K562 (cell line): ENCODE measurements around the gene PACS2. TPM values are rescaled to one million over a fixed set of nuclear protein-coding genes. Genes with fewer than 3 reads are reported as not detected.
A peak's percentile ranks its signal among the peaks of the same experiment; 100 is the strongest.

Experiments
- ATAC-seq: fragments of 200-7000 bp; cut with Tn5 transposase; 3 replicates; pipeline ENCODE4 v1.9.1; 2020; ENCODE audit warnings: moderate library complexity
- BruUV-seq: library from RNA; stranded (reverse); fragments of 400-500 nt; replicated peaks from 2 replicates; lab custom pipeline; 2021; lab: Mats Ljungman, UMichigan
- CTCF ChIA-PET: fragments of 300-600 bp; formaldehyde crosslinking; extraction: SDS; loops from one replicate; lab custom pipeline; 2021; ENCODE audit warnings: low intra/inter-chr PET ratio; lab: Yijun Ruan, JAX
- POLR2A ChIA-PET: fragments of 300-600, 350-650 bp; sonication (Branson Sonifier 250); formaldehyde crosslinking; extraction: SDS; loops from one replicate; lab custom pipeline; 2021; ENCODE audit warnings: antibody characterized with exemption, inconsistent platforms; lab: Yijun Ruan, JAX
- DNase-seq, 4 experiments: peaks; one replicate each; pipeline versions ENCODE4 v3.0.0 to v3.0.0-alpha.2; 2011 to 2018; ENCODE audit warnings: low spot score in 3 of 4, mixed read lengths in 3 of 4; ENCODE audit errors: extremely low read depth in 1 of 4
- FAIRE-seq: peaks from 2 replicates; lab custom pipeline; 2011; peaks lifted over from hg19 to GRCh38; lab: Jason Lieb, UNC
- H2AFZ ChIP-seq: 2 replicates; pipeline ENCODE4 v1.6.0; 2011; ENCODE audit warnings: low read depth, low read length, control low read depth, inconsistent platforms
- H3K27ac ChIP-seq: fragments of 200-600 bp; 3 replicates; pipeline ENCODE4 v1.8.0; 2011; ENCODE audit warnings: low read depth, mild to moderate bottlenecking, control low read depth, inconsistent platforms, low read length, moderate library complexity, mixed read lengths; ENCODE audit errors: extremely low read depth
- H3K27me3 ChIP-seq, 2 experiments: fragments of 300-600 bp in 1 of 2; 2 replicates in 1 of 2; 3 replicates in 1 of 2; pipeline versions ENCODE4 v1.6.0 to v1.8.0; 2011; ENCODE audit warnings: inconsistent platforms in 2 of 2, low read length in 2 of 2, mild to moderate bottlenecking in 1 of 2, mixed read lengths in 1 of 2, moderate library complexity in 1 of 2; ENCODE audit not compliant: control insufficient read depth in 2 of 2, insufficient read depth in 2 of 2
- H3K36me3 ChIP-seq: fragments of 300-600 bp; 3 replicates; pipeline ENCODE4 v1.8.0; 2011; ENCODE audit warnings: mild to moderate bottlenecking, low read length, inconsistent platforms; ENCODE audit not compliant: control insufficient read depth, insufficient read depth
- H3K4me1 ChIP-seq, 2 experiments: fragments of 200-600 bp in 1 of 2; replicated peaks in 1 of 2; 2 replicates in 1 of 2; 3 replicates in 1 of 2; pipeline versions ENCODE4 v1.5.1 to v1.8.0; 2011; ENCODE audit warnings: inconsistent platforms in 2 of 2, low read length in 2 of 2, mild to moderate bottlenecking in 1 of 2, mixed read lengths in 1 of 2, moderate library complexity in 1 of 2; ENCODE audit not compliant: control insufficient read depth in 2 of 2, insufficient read depth in 2 of 2
- H3K4me2 ChIP-seq: 2 replicates; pipeline ENCODE4 v1.6.1; 2011; ENCODE audit warnings: low read length, control low read depth, inconsistent platforms, mixed read lengths; ENCODE audit not compliant: insufficient read depth
- H3K4me3 ChIP-seq: fragments of 200-600 bp; sonication (generic), shearing (Covaris generic); 2 replicates; pipeline ENCODE4 v1.5.1; 2016; ENCODE audit warnings: control low read depth, inconsistent platforms
- H3K79me2 ChIP-seq: fragments of 200-600 bp; 3 replicates; pipeline ENCODE4 v1.8.0; 2011; ENCODE audit warnings: low read length, inconsistent platforms; ENCODE audit not compliant: control insufficient read depth, insufficient read depth
- H3K9ac ChIP-seq, 2 experiments: 2 replicates each; pipeline versions ENCODE4 v1.6.0 to v1.6.1; 2011; ENCODE audit warnings: low read depth in 2 of 2, low read length in 2 of 2, control low read depth in 1 of 2, inconsistent platforms in 1 of 2, mild to moderate bottlenecking in 1 of 2, mixed read lengths in 1 of 2; ENCODE audit not compliant: insufficient read depth in 1 of 2
- H3K9me1 ChIP-seq: one replicate; pipeline ENCODE4 v1.6.0; 2011; ENCODE audit warnings: inconsistent platforms, mild to moderate bottlenecking, low read length, moderate library complexity; ENCODE audit not compliant: control insufficient read depth, insufficient read depth
- H3K9me3 ChIP-seq: replicated peaks from 2 replicates; pipeline ENCODE4 v1.5.1; 2011; ENCODE audit warnings: low read depth, low read length, inconsistent platforms; ENCODE audit not compliant: control insufficient read depth, insufficient read depth
- H4K20me1 ChIP-seq: replicated peaks from 2 replicates; pipeline ENCODE4 v1.6.1; 2011; ENCODE audit warnings: low read length, inconsistent platforms, mixed read lengths; ENCODE audit not compliant: control insufficient read depth, insufficient read depth
- CTCF ChIP-seq, 3 experiments: IDR thresholded peaks in 2 of 3; conservative IDR thresholded peaks in 1 of 3; 2 replicates each; pipeline ENCODE4 v1.5.1; 2011 to 2012; ENCODE audit warnings: low read length in 3 of 3, mild to moderate bottlenecking in 3 of 3, control low read depth in 2 of 3, improper control_type of control experiment in 1 of 3, inconsistent platforms in 1 of 3, low read depth in 1 of 3, mixed read lengths in 1 of 3, moderate library complexity in 1 of 3; ENCODE audit not compliant: insufficient read depth in 2 of 3
- MBD2 ChIP-seq: sonication (generic); IDR thresholded peaks from 2 replicates; pipeline ENCODE4 v1.6.1; 2016; ENCODE audit warnings: low read depth, borderline replicate concordance
- NCOA1 ChIP-seq: fragments of 450-650 bp; IDR thresholded peaks from 2 replicates; pipeline ENCODE4 v1.6.1; 2016; ENCODE audit warnings: low read depth
- WGBS: fragments of 100-300 bp; shearing (Covaris generic); methylation state at CpG from one replicate; pipeline ENCODE4 v1.1.6; 2016; ENCODE audit warnings: low coverage, mixed read lengths; ENCODE audit not compliant: insufficient coverage; ENCODE audit errors: missing lambda C conversion rate; 5-methylcytosine and 5-hydroxymethylcytosine counted together
- in situ Hi-C: fragments of 300-500 bp; cut with MboI; formaldehyde crosslinking; loops from 4 replicates; pipeline ENCODE4 v1.15.0; 2018; ENCODE audit warnings: inconsistent platforms, mixed read lengths
- intact Hi-C: fragments of 100-400 bp; cut with micrococcal nuclease; formaldehyde crosslinking; loops from 2 replicates; pipeline ENCODE4 v1.14.2; 2022
- polyA plus RNA-seq, 8 experiments: library from polyadenylated mRNA; depleted of rRNA in 4 of 8; stranded (reverse) in 5 of 8; unstranded in 3 of 8; fragments of >200 nt; fragmentation: Nextera tagmentation in 2 of 8; fragmentation: Illumina TruSeq in 1 of 8; extraction: Ambion mirVana in 2 of 8; extraction: Trizol in 1 of 8; gene quantifications; 2 replicates each; pipeline versions ENCODE4 v1.2.1 to v1.2.3, GENCODE V29; 2011 to 2014; ENCODE audit warnings: inconsistent platforms in 1 of 8, missing spikeins in 1 of 8
- total RNA-seq, 7 experiments: library from RNA; depleted of rRNA in 6 of 7; stranded (reverse); fragments of >200 nt in 6 of 7; fragmentation: Illumina TruSeq in 2 of 7; extraction: Trizol in 2 of 7; gene quantifications; 2 replicates each; pipeline versions ENCODE4 v1.2.1 to v1.2.3, GENCODE V29; 2011 to 2021; ENCODE audit warnings: low replicate concordance in 1 of 7
- TF ChIP-seq, protein P1 (sequence below): sonication (generic); formaldehyde crosslinking; IDR thresholded peaks from 2 replicates; pipeline ENCODE4 v1.8.0; 2022; ENCODE audit warnings: mild to moderate bottlenecking, missing genetic modification reagents

The PACS2 gene
- total and polyA plus RNA-seq, 9 of the 15 experiments (the other 6 are each of a cell fraction or from before 2014, with no cell fraction given), result 0.11 to 20.8 (median 9.9) TPM

DNA sequence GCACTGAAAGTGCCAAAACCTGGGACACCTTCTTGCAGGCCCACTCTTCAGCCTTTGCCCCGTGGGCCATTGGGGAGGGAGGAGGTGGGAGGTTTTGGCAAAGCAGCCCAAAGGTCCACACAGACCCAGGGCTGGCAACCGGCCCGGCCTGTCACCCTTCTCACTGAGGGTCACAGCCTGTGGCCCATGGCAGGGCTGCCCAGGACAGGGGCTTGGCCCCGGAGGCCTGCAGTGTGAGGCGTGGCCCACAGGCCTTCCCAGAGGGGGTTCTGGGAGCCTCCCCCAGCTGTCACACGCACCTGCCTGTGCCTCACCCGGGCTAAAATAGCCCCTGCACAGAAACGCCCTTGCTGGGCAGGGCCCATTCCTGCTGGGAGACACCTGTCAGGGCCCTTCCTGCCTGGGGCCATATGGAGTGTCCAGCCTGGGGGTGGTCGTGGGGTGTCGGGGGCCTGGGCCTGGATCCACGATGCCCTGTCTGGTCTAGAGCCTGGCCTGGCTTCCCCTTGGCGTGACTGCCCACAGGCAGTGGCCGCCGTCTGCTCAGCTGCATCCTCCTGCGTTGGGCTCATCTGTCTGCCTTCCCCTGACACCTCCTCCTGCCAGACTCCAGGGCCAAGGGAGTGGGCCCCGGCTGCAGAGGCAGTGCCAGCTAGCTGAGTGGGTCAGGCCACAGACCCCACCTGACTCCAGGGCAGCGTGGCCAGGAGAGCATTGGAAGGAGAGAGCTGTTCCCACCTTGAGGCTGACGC lies 19.2 kb downstream of the PACS2 start:
- H3K9me3 ChIP-seq, result no peaks in the 10 kb centered on the region
- DNase-seq, result no peak
- no TSS peak for BruUV-seq
- no peak overlapping the region for H3K27ac ChIP-seq
- no peak for FAIRE-seq
- ChIA-PET CTCF (no interaction called here), POLR2A (interaction anchor here (0.7 kb wide), 1 partner anchor 11 kb away, joined by 4 read pairs; no protein-coding TSS in a partner anchor)
- H3K9ac ChIP-seq, result no peak overlapping the region; a peak in 1 of 4 replicates
- H4K20me1 ChIP-seq, result peaks cover 8% of the 10 kb centered on the region; the same call in 1 of the 2 replicates
- no peaks in the 10 kb centered on the region; the same call in 2 of the 3 replicates for H3K79me2 ChIP-seq
- H3K27me3 ChIP-seq, result no peaks in the 10 kb centered on the region
- ATAC-seq, result no peak
- intact Hi-C loops, result no loop called here
- no peak for TF ChIP-seq NCOA1
- no peak overlapping the region for H3K4me3 ChIP-seq
- no peak overlapping the region for H2AFZ ChIP-seq
- H3K4me2 ChIP-seq, result no peak overlapping the region
- peaks cover 0 to 53% of the 10 kb centered on the region in 2 experiments; a peak in 3 of 5 replicates for H3K4me1 ChIP-seq
- no peaks in the 10 kb centered on the region for H3K36me3 ChIP-seq
- in situ Hi-C loops, result no loop called here
- WGBS, result 70% methylated on average over 8 of the region's 18 CpGs
- H3K9me1 ChIP-seq, result no peaks in the 10 kb centered on the region

- no peaks in the 10 kb centered on the region; the same call in 2 of the 3 replicates for H3K79me2 ChIP-seq
- no peak overlapping the region for H2AFZ ChIP-seq
- ChIA-PET POLR2A (interaction anchor here (0.6 kb wide), 1 partner anchor 20 kb away, joined by 3 read pairs; no protein-coding TSS in a partner anchor), CTCF (no interaction called here)
- no peak overlapping the region; a peak in 1 of 4 replicates for H3K9ac ChIP-seq
- H3K4me2 ChIP-seq, result no peak overlapping the region
- in situ Hi-C loops, result no loop called here
- no peak overlapping the region for H3K27ac ChIP-seq
- H3K9me3 ChIP-seq, result no peaks in the 10 kb centered on the region
- no peaks in the 10 kb centered on the region for H3K9me1 ChIP-seq
- ATAC-seq, result no peak
- DNase-seq, result no peak
- peaks cover 8% of the 10 kb centered on the region; the same call in 1 of the 2 replicates for H4K20me1 ChIP-seq
- peaks cover 0 to 46% of the 10 kb centered on the region in 2 experiments; a peak in 3 of 5 replicates for H3K4me1 ChIP-seq
- no peak overlapping the region for H3K4me3 ChIP-seq
- no peaks in the 10 kb centered on the region for H3K27me3 ChIP-seq
- intact Hi-C loops, result no loop called here
- H3K36me3 ChIP-seq, result no peaks in the 10 kb centered on the region
- TF ChIP-seq CTCF (IDR thresholded peaks at IDR 0.05 in 2 of 3, conservative IDR thresholded peaks at IDR 0.05 in 1 of 3; ENCODE audit: insufficient read depth in 2 of 3, low read depth in 1 of 3, low read length in 3 of 3) (0 out of 6 replicates have a peak, but pooled peaks of 1 of the 3 experiments have one; percentile 16), MBD2 (no peak)
- TF ChIP-seq, protein P1, sequence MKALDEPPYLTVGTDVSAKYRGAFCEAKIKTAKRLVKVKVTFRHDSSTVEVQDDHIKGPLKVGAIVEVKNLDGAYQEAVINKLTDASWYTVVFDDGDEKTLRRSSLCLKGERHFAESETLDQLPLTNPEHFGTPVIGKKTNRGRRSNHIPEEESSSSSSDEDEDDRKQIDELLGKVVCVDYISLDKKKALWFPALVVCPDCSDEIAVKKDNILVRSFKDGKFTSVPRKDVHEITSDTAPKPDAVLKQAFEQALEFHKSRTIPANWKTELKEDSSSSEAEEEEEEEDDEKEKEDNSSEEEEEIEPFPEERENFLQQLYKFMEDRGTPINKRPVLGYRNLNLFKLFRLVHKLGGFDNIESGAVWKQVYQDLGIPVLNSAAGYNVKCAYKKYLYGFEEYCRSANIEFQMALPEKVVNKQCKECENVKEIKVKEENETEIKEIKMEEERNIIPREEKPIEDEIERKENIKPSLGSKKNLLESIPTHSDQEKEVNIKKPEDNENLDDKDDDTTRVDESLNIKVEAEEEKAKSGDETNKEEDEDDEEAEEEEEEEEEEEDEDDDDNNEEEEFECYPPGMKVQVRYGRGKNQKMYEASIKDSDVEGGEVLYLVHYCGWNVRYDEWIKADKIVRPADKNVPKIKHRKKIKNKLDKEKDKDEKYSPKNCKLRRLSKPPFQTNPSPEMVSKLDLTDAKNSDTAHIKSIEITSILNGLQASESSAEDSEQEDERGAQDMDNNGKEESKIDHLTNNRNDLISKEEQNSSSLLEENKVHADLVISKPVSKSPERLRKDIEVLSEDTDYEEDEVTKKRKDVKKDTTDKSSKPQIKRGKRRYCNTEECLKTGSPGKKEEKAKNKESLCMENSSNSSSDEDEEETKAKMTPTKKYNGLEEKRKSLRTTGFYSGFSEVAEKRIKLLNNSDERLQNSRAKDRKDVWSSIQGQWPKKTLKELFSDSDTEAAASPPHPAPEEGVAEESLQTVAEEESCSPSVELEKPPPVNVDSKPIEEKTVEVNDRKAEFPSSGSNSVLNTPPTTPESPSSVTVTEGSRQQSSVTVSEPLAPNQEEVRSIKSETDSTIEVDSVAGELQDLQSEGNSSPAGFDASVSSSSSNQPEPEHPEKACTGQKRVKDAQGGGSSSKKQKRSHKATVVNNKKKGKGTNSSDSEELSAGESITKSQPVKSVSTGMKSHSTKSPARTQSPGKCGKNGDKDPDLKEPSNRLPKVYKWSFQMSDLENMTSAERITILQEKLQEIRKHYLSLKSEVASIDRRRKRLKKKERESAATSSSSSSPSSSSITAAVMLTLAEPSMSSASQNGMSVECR (CRISPR knock-in tag), result no peak
- TF ChIP-seq, all 486 proteins: peak for 1
- whole genome bisulfite sequencing, result 82% methylated on average over 14 of the region's 17 CpGs
- no peak for FAIRE-seq
- no TSS peak for BruUV-seq
Measured at GRCh38 chr14:105334383-105335230, 20.1 kb downstream of the PACS2 start.
